ENCODE measurements around the gene EHD4.

EHD4 gene

GRCh38 chr15:41933771-41934170 is 38.6 kb downstream of the EHD4 start:
- peak; percentile 68 for DNase-seq

- DNase-seq, result no peak
Observed at GRCh38 chr15:41933326-41933725, 39.0 kb downstream of the EHD4 start.

- DNase-seq, result no peak
Observed at GRCh38 chr15:41932511-41933289, 39.7 kb downstream of the EHD4 start.

- no peak for DNase-seq
Observed at GRCh38 chr15:41932101-41932500, 40.3 kb downstream of the EHD4 start.

- no peak for DNase-seq
Observed at GRCh38 chr15:41930867-41931222, 41.5 kb downstream of the EHD4 start.

GRCh38 chr15:41930221-41930866 is 42.0 kb downstream of the EHD4 start:
- peak; percentile 84 for DNase-seq

GRCh38 chr15:41928637-41929620 is 43.4 kb downstream of the EHD4 start:
- DNase-seq, result peak; percentile 79

GRCh38 chr15:41928100-41928499 is 44.3 kb downstream of the EHD4 start:
- no peak for DNase-seq

GRCh38 chr15:41927536-41927935 is 44.8 kb downstream of the EHD4 start:
- DNase-seq, result peak; percentile 72

- DNase-seq, result peak; percentile 56
Observed at GRCh38 chr15:41926185-41927056, 45.9 kb downstream of the EHD4 start.

GRCh38 chr15:41925086-41925608 is 47.2 kb downstream of the EHD4 start:
- no peak for DNase-seq

GRCh38 chr15:41923401-41923997 is 48.9 kb downstream of the EHD4 start:
- no peak for DNase-seq

- no peak for DNase-seq
Observed at GRCh38 chr15:41922353-41922752, 50.0 kb downstream of the EHD4 start.

- no peak for DNase-seq
Observed at GRCh38 chr15:41921639-41922038, 50.7 kb downstream of the EHD4 start.

- no peak for DNase-seq
Observed at GRCh38 chr15:41921167-41921566, 51.2 kb downstream of the EHD4 start.

GRCh38 chr15:41919954-41920538 is 52.3 kb downstream of the EHD4 start:
- DNase-seq, result no peak

GRCh38 chr15:41919201-41919820 is 53.0 kb downstream of the EHD4 start:
- DNase-seq, result no peak

GRCh38 chr15:41918506-41919126 is 53.7 kb downstream of the EHD4 start:
- no peak for DNase-seq

- DNase-seq, result no peak
Observed at GRCh38 chr15:41917767-41918430, 54.5 kb downstream of the EHD4 start.
